Upper lobe of left lung (tissue), 4 donors: ENCODE results near the gene AHRR.

Experiments used
- CTCF ChIP-seq, 6 experiments: fragments of 450-650 bp in 4 of 6; fragments of 200-600 bp in 2 of 6; sonication (generic) in 2 of 6; IDR thresholded peaks; one replicate each; pipeline ENCODE4 v1.5.1; 2016 to 2019; ENCODE audit warnings: antibody characterized with exemption in 6 of 6
- EP300 ChIP-seq, 4 donors: sonication (generic); formaldehyde crosslinking; IDR thresholded peaks; one replicate each; pipeline ENCODE4 v1.5.1; 2017; ENCODE audit warnings: antibody characterized with exemption in 4 of 4, control low read depth in 2 of 4
- POLR2A ChIP-seq, 4 donors: fragments of 450-650 bp; IDR thresholded peaks; one replicate each; pipeline ENCODE4 v1.5.1; 2016 to 2017; ENCODE audit warnings: antibody characterized with exemption in 4 of 4, mild to moderate bottlenecking in 2 of 4
- POLR2AphosphoS5 ChIP-seq, 2 donors: sonication (generic); formaldehyde crosslinking; IDR thresholded peaks; one replicate each; pipeline ENCODE4 v1.5.1; 2017; ENCODE audit warnings: antibody characterized with exemption in 2 of 2

DNA sequence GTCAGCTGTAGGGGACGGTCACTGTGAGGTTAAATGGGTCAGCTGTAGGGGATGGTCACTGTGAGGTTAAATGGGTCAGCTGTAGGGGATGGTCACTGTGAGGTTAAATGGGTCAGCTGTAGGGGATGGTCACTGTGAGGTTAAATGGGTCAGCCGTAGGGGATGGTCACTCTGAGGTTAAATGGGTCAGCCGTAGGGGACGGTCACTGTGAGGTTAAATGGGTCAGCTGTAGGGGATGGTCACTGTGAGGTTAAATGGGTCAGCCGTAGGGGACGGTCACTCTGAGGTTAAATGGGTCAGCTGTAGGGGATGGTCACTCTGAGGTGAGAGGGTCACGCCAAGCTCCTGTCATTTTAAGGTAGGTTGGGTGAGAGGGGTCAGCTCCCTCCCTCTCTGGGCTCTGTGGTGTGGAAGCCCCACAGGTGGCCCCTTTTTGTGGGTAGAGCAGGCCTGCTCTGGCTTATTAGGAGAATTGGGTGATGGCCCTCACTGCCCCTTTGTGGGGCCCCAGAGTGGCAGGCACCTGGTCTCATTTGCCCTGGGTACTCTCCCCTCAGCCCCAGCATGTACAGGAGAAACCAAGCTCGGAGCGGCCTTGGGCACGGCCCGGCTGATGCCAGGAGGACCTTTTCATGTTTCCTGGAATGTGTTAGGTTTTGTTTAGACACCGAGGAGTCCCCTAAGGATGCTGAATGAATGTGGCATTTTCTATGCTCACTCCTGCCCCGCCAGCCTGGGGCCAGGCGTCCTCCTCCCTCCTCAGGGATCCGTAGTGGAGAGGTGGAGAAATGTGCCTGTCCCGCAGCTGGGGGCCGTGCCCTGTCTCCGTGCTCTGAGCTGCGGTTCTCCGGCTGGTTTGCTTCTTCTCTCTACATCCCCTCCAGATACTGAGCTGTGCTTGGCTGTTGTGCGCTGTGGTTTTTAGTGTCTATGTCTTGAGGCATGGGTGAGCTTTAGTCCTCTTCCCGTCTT is 31.4 kb downstream of the AHRR start:
- TF ChIP-seq CTCF (IDR thresholded peaks at IDR 0.05), result no peak
- no peak for TF ChIP-seq POLR2AphosphoS5 (IDR thresholded peaks at IDR 0.05)
- no peak for TF ChIP-seq EP300 (IDR thresholded peaks at IDR 0.05)
- TF ChIP-seq POLR2A (IDR thresholded peaks at IDR 0.05), result no peak
